Nephron (organoid): Measurements from ENCODE around the gene RCN1.

Experiments
- H3K27ac Mint-ChIP-seq, 3 experiments: 2 replicates each; pipeline ENCODE4 v1.8.0; 2020; ENCODE audit warnings: mixed read lengths in 3 of 3, mild to moderate bottlenecking in 2 of 3, moderate library complexity in 1 of 3
- H3K27me3 Mint-ChIP-seq: 2 replicates; pipeline ENCODE4 v1.8.0; 2021; ENCODE audit warnings: low read depth, mild to moderate bottlenecking, moderate library complexity, mixed read lengths
- H3K36me3 Mint-ChIP-seq: 2 replicates; pipeline ENCODE4 v1.8.0; 2020; ENCODE audit warnings: low read depth, mixed read lengths
- H3K4me1 Mint-ChIP-seq: 2 replicates; pipeline ENCODE4 v1.8.0; 2020; ENCODE audit warnings: mixed read lengths
- H3K4me3 Mint-ChIP-seq, 3 experiments: 2 replicates each; pipeline ENCODE4 v1.8.0; 2020; ENCODE audit warnings: mild to moderate bottlenecking in 3 of 3, mixed read lengths in 3 of 3, moderate library complexity in 2 of 3
- H3K9me3 Mint-ChIP-seq: 2 replicates; pipeline ENCODE4 v1.8.0; 2020; ENCODE audit warnings: mixed read lengths
- TF ChIP-seq, protein P1 (sequence below), 3 experiments: fragments of 200-600 bp; sonication (generic); IDR thresholded peaks; one replicate each; pipeline ENCODE4 v1.5.0; 2021; ENCODE audit warnings: antibody characterized with exemption in 3 of 3; ENCODE audit not compliant: unreplicated experiment in 3 of 3

The RCN1 gene

DNA sequence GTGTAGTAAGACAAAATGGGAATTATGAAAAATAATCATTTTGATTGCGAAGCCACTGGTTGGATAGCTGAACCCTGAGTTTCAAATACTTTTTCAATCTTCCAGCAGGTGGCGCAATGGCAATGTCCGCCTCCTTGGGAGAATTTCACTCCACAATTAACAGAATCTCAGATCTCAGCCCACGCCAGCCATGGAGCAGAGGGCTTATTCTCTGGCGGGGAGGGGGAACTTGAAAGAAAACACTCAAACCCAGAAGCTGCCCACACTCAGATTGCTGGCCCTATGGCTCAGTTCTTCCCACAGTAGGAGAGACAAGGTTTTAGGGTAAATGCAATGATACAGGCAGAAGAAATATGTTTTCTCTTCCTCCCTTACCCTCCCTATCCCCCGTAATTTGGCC lies 38.7 kb upstream of the RCN1 start:
- no peak overlapping the region for H3K27ac Mint-ChIP-seq
- TF ChIP-seq, protein P1, sequence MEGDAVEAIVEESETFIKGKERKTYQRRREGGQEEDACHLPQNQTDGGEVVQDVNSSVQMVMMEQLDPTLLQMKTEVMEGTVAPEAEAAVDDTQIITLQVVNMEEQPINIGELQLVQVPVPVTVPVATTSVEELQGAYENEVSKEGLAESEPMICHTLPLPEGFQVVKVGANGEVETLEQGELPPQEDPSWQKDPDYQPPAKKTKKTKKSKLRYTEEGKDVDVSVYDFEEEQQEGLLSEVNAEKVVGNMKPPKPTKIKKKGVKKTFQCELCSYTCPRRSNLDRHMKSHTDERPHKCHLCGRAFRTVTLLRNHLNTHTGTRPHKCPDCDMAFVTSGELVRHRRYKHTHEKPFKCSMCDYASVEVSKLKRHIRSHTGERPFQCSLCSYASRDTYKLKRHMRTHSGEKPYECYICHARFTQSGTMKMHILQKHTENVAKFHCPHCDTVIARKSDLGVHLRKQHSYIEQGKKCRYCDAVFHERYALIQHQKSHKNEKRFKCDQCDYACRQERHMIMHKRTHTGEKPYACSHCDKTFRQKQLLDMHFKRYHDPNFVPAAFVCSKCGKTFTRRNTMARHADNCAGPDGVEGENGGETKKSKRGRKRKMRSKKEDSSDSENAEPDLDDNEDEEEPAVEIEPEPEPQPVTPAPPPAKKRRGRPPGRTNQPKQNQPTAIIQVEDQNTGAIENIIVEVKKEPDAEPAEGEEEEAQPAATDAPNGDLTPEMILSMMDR (IDR thresholded peaks at IDR 0.05; ENCODE audit: unreplicated experiment in 3 of 3), result peak; percentile 75 to 79 (median 78)
- H3K4me1 Mint-ChIP-seq, result peaks cover 18% of the 10 kb centered on the region
- no peaks in the 10 kb centered on the region for H3K36me3 Mint-ChIP-seq
- H3K4me3 Mint-ChIP-seq, result no peak overlapping the region
- peaks cover 7% of the 10 kb centered on the region for H3K27me3 Mint-ChIP-seq
- H3K9me3 Mint-ChIP-seq, result no peaks in the 10 kb centered on the region

DNA sequence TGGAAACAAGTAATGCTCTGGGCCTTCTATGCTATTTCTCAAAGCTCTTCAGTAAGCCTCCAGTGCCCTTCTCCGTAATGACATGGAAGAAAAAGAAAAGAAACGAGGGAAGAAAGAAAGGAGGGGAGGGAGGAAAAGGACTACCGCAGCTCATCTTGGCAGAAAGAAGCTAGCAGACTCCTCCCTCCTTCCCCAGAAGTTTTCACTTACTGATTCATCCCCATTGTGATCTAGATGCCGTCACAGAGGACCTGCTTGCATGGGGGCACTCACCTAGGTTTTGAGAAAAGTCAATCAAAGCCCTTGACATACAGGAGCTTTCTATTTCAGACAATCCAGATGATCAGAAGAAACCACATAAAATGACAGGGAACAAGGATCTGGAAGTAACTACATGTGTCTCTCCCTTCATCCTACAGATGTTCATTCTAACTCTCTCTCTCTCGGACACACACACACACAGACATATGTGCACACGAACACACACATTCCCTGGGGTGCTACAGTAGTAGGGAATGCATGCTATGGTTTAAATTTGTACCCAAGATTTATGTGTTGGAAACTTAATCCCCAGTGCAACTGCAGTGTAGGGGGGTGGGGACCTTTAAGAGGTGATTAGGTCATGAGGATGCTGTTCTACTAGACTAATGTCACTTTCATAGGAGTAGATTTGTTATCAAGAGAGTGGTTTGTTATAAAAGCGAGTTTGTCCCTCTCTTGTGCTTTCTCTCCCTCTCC lies 37.6 kb upstream of the RCN1 start:
- Mint-ChIP-seq H3K4me1 (peaks cover 18% of the 10 kb centered on the region), H3K4me3 (no peak overlapping the region), H3K27ac (peak overlapping the region in 1 of 3 experiments; percentile 10), H3K36me3 (no peaks in the 10 kb centered on the region), H3K9me3 (no peaks in the 10 kb centered on the region), H3K27me3 (peaks cover 7% of the 10 kb centered on the region)
- TF ChIP-seq, protein P1 (IDR thresholded peaks at IDR 0.05; ENCODE audit: unreplicated experiment in 3 of 3), result no peak

DNA sequence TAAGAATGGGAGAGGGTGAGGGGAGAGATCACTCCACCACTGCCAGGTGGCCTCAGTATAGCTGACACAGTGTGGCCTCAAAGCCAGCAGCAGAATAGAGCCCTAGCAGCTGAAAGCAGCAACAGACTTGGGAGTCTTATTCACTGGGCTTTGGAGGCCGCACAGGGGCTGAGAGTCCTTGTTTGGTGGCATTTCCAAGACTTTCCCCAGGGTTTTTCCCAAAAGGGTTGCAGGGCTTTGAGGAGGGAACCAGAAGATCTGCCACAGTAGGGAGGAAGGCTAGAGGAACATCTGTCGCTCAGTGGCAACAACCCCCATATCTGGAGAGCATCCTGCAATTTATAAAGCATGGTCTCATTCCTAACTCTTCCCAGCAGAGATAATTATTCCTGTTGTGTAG lies 35.0 kb upstream of the RCN1 start:
- Mint-ChIP-seq H3K4me3 (no peak overlapping the region), H3K4me1 (peaks cover 18% of the 10 kb centered on the region), H3K27ac (no peak overlapping the region), H3K27me3 (peaks cover 5% of the 10 kb centered on the region), H3K36me3 (no peaks in the 10 kb centered on the region), H3K9me3 (no peaks in the 10 kb centered on the region)
- TF ChIP-seq, protein P1 (IDR thresholded peaks at IDR 0.05; ENCODE audit: unreplicated experiment in 3 of 3), result no peak

DNA sequence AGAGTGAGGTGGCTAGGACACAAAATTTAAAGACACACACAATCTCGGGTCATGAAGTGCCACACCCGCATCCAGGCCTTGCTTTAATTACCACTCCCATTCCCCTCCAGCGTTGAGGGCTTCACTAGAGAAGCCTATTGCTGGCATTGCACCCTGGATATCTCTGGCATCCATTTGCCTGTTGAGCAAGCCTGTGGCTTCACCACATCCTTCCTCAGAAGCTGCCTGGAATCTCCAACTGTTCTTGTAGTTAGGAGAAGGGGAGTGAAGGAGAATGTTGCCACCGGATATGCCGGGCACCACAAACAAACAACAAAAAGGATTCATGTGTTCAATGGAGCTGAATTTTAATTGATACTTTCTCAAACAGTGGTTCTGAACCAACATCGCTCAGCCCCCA lies 34.4 kb upstream of the RCN1 start:
- Mint-ChIP-seq H3K4me3 (no peak overlapping the region), H3K36me3 (no peaks in the 10 kb centered on the region), H3K27ac (no peak overlapping the region), H3K27me3 (peaks cover 4% of the 10 kb centered on the region), H3K9me3 (no peaks in the 10 kb centered on the region), H3K4me1 (peaks cover 18% of the 10 kb centered on the region)
- TF ChIP-seq, protein P1 (IDR thresholded peaks at IDR 0.05; ENCODE audit: unreplicated experiment in 3 of 3), result no peak

DNA sequence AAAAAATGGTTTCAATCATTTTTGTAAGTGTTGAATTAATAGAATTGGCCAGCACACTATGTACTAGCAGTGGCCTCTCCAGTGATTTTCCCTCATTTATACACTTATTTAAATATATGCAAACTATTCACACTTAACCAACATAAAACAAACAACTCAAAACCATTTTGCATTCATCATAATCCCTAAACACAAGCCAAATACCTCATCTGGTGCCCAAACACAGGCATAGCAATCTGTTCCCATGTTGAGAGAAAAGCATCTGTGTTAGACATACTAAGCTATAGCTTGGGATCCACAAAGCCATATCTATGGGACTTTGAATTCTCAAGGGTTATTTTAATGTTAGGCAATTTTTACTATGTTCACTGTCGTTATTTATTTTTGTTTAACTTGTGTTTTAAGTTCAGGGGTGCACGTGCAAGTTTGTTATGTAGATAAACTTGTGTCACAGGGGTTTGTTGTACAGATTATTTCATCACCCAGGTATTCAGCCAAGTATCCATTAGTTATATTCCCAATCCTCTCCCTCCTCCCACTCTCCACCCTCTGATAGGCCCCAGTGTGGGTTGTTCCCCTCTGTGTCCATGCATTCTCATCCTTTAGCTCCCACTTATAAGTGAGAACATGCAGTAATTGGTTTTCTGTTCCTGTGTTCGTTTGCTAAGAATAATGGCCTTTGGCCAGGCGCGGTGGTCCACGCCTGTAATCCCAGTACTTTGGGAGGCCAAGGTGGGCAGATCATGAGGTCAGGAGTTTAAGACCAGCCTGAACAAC lies 31.0 kb upstream of the RCN1 start:
- peaks cover 9% of the 10 kb centered on the region for H3K27me3 Mint-ChIP-seq
- H3K4me1 Mint-ChIP-seq, result no peaks in the 10 kb centered on the region

More for the DNA sequence above, 31.0 kb upstream of the RCN1 start:
- TF ChIP-seq, protein P1 (IDR thresholded peaks at IDR 0.05; ENCODE audit: unreplicated experiment in 3 of 3), result no peak
- H3K36me3 Mint-ChIP-seq, result no peaks in the 10 kb centered on the region
- H3K9me3 Mint-ChIP-seq, result no peaks in the 10 kb centered on the region
- H3K4me3 Mint-ChIP-seq, result no peak overlapping the region
- no peak overlapping the region for H3K27ac Mint-ChIP-seq
